ENCODE measurements around the gene NSRP1.
"Not testable (repeated sequence)": the region's sequence is repeated elsewhere in the genome, so short reads cannot be mapped to it uniquely, and the experiment has no call there.

NSRP1 gene

DNA sequence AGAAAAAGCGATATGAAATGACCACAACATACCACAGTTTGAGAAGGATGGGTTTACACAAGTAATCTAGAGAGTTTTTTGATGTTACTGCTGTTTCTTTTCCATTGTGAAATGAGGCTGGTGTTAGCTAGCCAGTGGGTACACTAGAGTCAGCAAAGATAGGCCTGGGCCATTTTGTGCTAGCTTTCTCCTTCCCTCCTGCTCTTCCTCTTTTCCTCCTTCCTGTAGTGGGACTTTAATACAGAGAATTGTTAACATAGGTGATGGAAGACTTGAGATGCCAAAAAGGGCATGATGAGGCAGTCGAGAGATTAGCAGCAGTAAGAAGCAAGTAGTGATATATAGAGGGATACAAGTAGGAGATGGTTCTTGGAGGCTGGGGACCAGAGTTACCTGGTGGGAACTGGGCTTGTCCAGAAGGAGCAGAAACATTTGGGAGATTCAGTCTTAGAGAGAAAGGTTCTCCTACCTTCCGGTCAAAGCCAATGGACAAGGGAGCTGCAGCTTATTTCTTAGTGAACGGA, 7.7 kb downstream of the NSRP1 start:
- DNase-seq (ENCODE audit: low read depth in 2 of 2): no peak

DNA sequence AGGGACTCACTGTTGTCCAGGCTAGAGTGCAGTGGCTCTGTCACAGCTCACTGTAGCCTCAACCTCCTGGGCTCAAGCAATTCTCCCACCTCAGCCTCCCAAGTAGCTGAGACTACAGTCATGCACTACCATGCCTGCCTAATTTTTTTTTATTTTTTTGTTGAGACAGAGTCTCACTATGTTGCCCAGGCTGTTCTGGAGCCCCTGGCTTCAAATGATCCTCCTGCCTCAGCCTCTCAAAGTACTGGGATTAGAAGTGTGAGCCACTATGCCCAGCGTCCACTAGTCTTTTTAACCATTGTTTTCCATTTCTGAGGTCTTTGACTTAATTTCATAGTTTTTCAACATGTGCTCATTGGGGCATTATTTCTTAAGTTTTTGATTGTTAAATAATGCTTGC, 13.5 kb downstream of the NSRP1 start:
- DNase-seq (ENCODE audit: low read depth in 2 of 2): no peak

DNA sequence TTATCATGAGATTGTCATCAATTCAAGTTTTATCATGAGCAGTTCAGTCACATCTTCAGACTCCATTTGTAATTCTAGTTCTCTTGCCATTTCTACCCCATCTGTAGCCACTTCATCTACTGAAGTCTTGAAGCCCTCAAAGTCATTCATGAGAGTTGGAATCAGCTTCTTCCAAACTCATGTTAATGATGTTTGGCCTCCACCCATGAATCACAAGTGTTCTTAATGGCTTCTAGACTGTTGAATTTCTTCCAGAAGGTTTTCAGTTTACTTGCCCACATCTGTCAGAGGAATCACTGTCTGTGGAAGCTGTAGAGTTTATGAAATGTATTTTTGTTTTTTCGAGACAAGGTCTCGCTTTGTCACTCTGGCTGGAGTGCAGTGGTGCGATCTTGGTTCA, 16.0 kb downstream of the NSRP1 start:
- no peak for DNase-seq (ENCODE audit: low read depth in 2 of 2)

DNA sequence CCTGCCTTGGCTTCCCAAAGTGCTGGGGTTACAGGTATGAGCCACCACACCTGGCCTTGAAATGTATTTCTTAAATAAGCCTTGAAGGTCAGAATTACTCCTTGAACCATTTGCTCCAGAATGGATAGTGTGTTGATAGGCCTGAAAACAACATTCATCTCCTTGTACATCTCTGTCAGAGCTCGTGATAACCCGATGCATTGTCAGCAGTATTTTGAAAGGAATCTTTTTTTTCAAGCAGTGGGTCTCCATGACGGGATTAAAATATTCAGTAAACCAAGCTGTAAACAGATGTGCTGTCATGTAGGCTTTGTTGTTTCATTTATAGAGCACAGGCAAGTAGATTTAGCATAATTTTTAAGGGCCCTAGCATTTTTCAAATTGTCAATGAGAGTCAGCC, 16.6 kb downstream of the NSRP1 start:
- DNase-seq (ENCODE audit: low read depth in 2 of 2): no peak

DNA sequence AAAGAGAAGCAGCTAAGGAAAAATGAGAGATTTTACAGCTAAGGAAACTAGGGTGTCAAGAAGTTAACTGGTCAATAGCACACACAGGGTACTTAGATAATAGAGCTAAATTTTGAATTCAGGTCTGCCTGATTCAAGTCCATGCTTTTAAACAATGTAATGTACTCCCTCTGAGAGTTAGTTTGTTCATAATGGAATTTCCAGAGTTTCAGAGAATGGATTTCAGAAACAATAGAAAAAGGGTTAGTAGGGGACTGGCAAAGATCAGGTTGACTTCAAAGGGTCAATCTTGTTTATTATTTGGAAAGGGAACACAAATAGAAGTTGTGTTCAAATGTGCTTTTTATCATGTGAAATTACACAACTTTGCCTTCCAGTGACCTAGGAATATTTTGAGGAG, 17.9 kb downstream of the NSRP1 start:
- no peak for DNase-seq (ENCODE audit: low read depth in 2 of 2)

DNA sequence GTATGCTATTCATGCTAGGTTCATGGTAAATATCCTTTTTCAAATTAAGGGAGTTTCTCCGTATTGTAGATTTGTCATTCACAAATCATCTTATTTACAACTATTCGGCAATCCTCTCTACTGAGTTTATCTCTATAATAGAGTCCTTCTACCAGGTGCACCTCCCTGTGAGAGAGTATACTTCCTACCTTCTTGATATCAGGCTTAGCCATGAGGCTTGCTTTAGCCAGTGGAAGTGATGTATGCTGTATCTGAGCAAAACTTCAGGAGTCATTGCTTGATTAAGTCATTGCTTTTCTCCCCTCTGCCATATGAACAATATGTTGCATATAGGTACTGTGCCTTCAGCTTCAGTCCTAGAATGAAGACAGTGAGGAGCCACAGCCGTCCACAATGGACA, 20.5 kb downstream of the NSRP1 start:
- DNase-seq (ENCODE audit: low read depth in 2 of 2): no peak

DNA sequence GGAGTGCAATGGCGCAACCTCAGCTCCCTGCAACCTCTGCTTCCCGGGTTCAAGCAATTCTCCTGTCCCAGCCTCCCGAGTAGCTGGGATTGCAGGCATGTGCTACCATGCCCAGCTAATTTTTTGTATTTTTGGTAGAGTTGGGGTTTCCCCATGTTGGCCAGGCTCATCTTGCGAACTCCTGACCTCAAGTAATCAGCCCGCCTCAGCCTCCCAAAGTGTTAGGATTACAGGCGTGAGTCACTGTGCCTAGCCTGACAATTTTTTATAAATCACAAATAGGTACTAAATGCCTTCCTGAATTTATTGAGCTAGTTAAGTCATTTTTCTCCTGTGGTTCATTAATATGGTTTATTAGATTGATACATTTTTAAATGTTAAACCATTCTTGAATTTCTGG, 31.2 kb downstream of the NSRP1 start:
- DNase-seq (ENCODE audit: low read depth in 2 of 2): not testable (repeated sequence)

DNA sequence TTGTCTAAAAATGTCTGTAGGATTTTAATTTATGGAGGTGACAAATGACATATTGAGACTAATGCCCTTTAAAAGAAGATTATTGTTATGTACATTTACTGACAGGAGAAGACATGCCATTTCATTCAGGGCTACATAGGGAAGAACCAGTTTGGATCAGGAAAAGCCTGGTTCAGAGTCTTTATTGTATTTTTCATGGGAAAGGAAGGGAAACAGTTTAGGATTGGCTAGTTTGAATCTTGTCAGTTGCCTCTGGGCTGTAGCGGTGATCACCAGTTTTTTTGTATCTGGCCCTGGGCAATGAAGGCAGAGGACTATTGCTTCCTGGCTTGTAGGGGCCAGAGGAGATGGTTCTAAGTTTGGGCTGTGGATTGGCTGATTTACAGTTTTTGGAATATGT, 31.8 kb downstream of the NSRP1 start:
- DNase-seq (ENCODE audit: low read depth in 2 of 2): no peak

DNA sequence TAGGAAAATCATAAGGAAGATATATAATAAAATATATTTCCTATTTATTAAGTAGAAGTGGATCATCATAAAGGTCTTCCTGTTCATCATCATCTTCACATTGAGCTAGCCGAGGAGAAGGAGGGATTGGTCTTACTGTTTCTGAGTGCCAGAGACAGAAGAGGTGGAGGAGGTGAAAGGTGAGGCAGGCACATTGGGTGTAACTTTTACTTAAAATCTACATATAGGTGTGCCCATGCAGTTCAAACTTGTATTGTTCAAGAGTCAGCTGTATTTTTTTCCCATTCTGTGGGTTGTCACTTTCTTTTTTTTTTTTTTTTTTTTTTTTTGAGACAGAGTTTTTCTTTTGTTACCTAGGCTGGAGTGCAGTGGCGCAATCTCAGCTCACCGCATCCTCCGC, 34.9 kb downstream of the NSRP1 start:
- no peak for DNase-seq (ENCODE audit: low read depth in 2 of 2)

DNA sequence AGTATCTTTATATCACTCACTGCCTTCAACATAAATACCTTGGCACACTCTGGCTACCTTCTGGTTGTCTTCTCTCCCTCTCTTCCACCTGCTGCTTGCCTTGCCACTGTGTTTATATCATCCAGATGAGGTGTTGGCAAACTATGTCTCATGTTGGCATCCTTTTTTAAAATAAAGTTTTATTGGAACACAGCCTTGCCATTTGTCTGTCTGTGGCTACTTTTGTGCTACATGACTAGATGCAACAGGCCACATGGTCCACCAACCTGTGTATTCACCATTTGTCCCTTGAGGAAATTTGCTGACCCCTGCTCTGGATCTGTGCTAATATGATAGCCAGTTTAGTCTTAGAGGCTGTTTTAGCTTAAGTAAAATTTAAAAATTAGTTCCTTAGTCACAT, 36.8 kb downstream of the NSRP1 start:
- no peak for DNase-seq (ENCODE audit: low read depth in 2 of 2)

DNA sequence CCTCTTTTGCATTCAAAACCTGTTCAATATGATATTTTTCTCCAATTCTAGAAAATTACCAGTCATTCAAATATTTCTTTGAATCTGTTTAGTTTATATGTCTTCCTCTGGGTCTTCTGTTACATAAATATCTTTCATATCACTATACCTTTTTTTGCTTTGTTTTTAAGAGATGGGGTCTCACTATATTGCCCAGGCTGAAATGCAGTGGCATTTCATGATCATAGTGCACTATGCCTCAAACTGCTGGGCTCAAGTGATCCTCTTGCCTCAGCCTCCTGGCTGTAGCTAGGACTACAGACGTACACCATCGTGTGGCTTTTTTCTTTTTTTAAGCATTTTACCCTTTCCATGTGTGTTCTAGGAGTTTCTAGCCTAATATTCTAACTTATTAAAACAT, 38.8 kb downstream of the NSRP1 start:
- no peak for DNase-seq (ENCODE audit: low read depth in 2 of 2)

DNA sequence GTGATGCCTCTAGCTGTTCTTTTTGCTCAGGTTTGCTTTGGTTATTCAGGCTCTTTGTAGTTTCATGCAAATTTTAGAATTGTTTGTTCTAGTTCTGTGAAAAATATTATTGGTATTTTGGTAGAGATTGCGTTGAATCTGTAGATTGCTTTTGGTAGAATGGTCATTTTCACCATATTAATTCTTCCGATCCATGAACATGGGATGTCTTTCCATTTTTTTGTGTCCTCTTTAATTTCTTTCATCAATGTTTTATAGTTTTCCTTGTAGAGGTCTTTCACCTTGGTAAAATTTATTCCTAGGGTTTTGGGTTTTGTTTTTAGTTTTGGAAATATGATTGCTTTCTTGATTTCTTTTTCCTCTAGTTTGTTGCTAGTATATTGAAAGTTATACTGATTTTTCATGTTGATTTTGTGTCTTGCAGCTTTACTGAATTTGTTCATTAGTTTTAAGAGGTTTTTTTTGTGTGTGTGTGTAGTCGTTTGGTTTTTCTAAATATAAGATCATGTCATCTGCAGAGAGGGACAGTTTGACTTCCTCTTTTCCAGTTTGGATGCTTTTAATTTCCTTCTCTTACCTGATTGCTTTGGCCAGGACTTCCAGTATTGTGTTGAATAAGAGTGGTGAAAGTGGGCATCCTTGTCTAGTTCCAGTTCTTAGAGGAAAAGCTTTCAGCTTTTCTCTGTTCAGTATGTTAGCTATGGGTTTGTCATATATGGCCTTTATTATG, 42.4 kb downstream of the NSRP1 start:
- DNase-seq (ENCODE audit: low read depth in 2 of 2): no peak

DNA sequence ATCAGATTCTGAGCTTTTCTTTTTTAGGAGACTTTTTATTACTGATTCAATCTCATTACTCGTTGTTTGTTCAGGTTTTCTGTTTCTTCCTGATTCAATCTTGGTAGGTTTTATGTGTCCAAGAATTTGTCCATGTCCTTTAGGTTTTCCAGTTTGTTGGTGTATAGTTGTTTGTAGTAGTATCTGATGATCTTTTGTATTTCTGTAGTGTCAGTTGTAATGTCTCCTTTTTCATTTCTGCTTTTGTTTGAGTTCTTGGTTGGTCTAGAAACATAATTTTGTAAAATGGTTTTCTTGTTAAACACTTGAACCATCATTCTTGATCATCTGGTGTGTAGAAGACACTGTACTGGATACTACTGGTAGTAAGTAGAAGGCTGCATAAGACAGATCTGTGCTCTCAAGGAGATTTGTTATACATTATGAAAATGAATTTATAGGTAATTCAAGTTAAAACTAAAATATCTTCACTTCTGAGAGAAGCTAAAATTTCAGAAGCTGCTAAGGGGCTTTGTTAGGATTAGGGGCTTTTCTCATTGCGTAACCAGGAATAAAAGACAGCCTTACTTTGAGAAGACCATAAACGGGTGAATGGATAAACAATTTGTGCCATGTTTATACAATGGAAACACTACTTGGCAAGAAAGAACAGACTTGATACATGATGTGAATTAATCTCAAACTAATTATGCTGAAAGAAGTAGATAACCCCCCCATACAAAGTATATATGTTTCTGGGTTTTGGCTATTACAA, 44.0 kb downstream of the NSRP1 start:
- DNase-seq (ENCODE audit: low read depth in 2 of 2): no peak

DNA sequence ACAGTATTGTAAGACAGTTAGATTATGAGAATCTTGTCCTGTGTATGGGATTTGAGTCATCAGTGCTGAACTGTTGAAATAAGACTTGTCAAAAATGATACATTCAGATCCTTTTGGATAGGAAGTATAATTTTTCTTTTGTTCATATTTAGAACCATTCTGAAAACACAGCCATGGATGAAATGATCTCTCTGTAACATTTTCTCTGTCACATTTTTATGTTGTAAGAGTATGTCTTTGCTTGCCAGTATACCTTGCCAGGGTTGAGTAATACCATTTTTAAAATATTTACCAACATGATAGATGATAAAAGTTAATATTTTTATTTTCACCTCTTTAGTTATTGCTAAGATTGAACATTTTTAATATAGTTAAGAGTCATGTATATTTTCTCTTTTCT, 45.0 kb downstream of the NSRP1 start:
- DNase-seq (ENCODE audit: low read depth in 2 of 2): no peak

DNA sequence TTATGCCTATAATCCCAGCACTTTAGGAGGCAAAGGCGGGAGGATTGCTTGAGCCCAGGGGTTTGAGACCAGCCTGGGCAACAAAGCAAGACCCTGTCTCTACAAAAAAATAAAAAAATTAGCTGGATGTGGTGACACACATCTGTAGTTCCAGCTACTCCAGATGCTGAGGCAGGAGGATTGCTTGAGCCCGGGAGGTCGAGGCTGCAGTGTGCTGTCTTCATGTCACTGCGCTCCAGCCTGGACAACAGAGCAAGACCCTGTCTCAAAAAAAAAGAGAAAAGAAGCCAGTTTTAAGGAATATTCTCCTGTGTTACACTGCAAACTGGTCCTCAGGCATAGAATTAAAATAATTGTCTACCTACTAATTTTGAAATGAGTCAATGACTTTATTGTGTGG, 47.9 kb downstream of the NSRP1 start:
- no peak for DNase-seq (ENCODE audit: low read depth in 2 of 2)

DNA sequence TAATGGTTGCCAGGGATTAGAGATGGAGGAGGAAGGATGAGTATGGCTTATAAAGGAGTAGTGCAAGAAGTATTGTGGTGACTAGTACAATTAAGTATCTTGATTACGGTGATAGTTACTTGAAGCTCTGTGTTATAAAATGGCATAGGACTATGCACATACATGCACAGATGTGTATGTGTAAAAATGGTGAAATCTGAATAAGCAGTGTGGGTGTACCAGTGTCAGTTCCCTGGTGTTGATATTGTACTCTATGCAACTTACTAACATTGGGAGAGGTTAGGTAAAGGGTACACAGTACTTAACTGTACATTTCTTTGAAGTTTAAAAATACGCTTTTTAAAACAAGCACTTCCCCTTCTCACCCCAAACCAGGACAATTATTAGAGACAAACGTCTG, 48.5 kb downstream of the NSRP1 start:
- DNase-seq (ENCODE audit: low read depth in 2 of 2): no peak

DNA sequence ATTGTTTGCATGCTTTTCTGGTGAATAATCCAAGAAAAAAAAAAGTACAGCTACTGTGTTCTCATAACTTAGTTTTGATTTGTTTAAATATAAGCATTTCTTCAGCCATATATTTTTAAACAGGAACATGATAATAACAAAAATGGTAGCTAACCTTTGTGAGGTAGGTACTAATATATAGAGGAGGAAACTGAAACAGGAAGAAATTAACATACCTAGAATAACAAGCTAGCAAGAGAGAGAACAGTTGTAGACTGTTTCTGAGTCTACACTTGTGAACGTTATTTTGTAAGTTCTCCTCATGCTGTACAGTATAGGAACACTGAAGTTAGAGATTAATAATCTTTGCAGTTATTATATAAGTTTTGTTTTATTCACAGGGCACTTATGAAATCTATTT, 49.3 kb downstream of the NSRP1 start:
- DNase-seq (ENCODE audit: low read depth in 2 of 2): no peak

DNA sequence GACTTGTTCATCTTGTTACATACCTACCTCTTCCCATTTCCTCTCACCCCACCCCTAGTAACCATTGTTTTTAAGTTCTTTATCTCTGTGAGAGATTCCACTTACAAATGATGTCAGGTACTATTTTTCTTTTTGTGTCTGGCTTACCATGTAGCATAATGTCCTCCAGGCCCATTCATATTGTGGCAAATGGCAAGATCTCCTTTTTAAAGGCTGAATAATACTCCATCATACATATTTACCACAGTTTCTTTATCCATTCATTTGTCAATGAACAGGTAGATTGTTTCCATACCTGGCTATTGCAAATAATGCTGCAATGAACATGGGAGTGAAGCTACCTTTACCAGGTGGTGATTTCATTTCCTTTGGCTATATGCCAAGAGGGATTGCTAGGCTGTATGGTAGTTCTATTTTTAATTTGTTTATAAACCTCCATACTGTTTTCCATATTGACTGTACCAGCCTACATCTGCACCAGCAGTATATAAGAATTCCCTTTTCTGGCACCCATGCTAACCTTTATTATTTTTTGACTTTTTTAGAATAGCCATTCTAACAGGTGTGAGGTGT, 53.9 kb downstream of the NSRP1 start:
- DNase-seq (ENCODE audit: low read depth in 2 of 2): no peak

DNA sequence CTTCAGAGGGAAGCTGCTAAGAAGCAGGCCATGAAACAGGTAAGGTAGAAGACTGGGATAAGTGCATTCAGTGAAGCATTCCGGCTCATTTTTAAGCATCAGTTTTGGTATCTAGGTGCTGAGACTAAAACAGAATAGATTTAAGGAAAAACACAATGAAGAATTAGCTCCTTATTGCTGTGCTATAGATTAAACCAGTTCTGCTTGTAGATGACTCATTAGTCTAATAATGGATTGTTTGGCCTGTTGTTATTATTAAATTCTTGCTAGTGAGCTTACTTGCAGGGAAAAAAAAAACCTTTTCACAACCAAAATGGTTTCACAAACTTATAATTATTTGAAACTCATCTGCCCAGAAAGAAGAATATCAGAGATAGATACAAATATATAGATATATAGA, 55.9 kb downstream of the NSRP1 start:
- DNase-seq (ENCODE audit: low read depth in 2 of 2): no peak

DNA sequence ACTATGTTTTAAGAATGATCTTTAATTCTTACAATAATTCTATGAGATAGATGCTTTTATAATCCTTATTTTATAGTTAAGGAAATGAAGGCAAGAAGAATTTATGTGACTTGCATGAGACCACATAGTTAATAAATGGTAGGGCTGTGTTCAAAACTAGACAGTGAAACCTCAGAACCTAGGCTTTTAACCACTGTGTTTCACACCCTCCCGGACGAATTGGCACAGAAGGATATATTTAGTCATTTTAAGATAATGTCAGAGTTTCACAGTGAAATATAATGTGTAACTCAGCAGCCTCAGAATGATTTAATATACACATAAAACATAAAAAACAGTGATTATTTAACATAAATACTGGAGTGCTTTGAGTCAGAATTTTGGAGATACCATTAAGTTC, 57.0 kb downstream of the NSRP1 start:
- DNase-seq (ENCODE audit: low read depth in 2 of 2): no peak

DNA sequence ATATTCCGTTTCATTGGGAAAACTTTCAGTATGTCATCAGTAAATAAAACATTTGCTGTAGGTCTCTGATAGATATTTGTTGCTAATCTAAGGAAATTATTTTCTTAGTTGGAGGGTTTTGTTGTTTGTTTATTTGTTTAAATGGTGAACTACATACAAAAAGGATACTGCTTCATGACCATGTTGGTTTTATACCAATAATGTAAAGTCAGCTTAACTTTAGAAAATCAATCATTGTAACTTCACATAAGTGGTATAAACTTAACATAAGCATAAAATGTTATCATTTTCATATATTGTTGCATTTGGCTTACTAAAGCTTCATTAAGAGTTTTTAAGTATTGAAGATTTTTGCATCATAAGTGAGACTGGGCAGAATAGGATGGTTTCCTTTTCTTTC, 57.9 kb downstream of the NSRP1 start:
- no peak for DNase-seq (ENCODE audit: low read depth in 2 of 2)

DNA sequence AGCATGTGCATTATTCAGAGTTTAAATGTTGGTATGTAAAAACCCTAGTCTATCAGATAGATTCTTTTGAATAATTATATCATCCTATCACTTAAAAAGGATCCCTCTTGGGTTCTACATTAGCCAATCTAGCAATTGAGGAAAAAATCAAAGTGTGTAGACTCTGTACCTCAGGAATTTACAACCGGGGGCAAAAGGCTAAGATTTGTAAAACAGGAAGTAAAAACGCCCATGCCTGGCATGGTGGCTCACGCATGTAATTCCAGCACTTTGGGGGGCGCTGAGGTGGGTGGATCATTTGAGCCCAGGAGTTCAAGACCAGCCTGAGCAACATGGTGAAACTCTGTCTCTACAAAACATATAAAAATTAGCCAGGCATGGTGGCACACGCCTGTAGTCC, 60.2 kb downstream of the NSRP1 start:
- no peak for DNase-seq (ENCODE audit: low read depth in 2 of 2)

DNA sequence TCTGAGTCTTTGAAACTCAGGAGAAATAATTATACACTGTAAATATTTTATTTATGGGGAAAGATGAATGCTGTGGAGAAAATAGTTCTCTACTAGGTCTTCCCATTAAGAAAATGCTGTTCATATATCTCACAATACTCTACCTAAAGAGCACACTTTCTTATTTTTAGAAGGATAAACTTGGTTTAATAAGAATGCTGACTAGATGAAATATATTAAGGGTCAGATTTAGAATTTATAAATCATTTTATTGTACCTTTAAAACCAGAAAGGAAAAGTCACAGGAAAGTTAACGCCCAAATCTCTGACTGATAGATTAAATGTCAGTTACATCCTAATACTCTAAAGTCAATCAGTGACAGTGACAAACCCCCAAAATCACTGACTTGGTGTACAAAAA, 70.1 kb downstream of the NSRP1 start:
- no peak for DNase-seq (ENCODE audit: low read depth in 2 of 2)

All from stimulated activated CD8-positive, alpha-beta memory T cell treated with anti-CD3 and anti-CD28 coated beads, Interleukin-7, amount 100 ng/mL, for 1 hour (primary cell).